Kidney glomerular epithelial cell (primary cell): Measurements from ENCODE around the gene PRKN.

Experiments
- DNase-seq: peaks from one replicate; lab custom pipeline; 2025; lab: John Stamatoyannopoulos, UW

PRKN gene

DNA sequence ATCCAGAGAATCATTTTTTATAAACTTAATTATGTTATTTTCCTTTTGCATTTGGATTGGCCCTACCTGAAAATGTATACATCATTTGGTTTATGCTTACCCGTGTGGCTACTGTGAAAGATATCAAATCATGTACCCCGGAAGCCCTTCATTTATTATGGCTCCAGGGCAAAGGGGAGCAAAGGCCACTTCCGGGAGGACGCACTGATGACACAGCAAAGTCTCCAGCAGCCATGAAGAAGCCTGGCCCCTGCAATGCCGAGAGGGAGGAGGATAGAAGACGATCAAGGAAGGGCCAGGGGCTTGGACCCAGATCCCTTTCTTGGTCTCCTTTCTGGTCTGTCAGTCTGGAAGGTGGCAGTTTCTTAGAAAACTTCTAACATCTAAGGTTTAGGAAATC is 1073.4 kb downstream of the PRKN start:
- no peak for DNase-seq

DNA sequence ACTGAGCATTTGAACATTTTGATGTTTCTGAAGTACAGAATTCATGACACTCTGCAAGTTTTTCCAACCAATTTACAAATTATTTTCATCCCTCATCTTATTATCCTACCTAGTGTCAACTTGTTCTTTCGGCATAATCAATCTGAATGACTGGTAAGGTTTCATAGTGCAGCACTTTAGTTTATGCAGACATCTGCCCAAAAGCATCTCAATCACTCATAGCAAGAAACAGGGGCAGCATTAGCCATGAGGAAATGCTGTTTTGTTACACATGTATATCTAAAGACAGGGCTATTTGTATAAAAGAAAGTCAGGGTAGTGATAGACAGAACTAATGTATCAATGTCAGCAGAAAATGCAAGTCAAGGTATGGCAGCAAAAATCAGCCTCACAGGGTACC is 1075.6 kb downstream of the PRKN start:
- DNase-seq: no peak

DNA sequence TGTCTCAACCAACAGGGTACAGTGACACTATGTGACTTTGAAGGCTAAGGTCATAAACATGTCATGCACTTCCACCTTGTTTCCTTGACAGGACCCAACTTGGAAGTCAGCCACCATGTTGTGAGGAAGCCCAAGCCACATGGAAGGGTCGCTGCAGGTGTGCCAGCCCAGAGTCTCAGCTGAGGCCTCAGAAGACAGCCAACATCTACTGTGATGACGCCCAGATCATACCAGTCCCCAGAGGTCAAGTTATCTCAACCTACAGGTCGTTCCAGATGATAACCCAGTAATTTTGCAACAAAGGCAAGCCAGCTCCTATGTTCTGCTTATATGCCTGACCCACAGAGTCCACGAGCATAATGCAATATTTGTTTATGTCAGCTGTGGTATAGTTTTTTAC is 1077.7 kb downstream of the PRKN start:
- DNase-seq: no peak

DNA sequence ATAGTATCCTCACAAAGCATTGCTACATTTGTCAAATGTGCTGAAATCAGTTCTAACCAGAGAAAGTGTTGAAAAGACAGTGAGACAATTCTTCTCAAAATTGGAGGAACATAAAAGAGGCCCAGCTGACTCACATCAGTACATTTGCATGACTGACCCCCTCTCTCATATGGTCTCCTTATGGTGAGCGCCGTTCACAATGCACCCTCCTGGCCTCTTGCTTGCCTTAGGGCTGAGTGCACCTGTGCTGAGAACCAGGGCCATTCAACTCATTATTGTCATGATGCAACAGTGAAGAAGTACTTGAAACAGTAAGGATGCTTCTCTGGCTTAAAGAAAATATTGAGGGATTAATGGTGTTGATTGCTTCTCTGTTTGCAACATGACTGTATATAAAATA is 1078.5 kb downstream of the PRKN start:
- no peak for DNase-seq

DNA sequence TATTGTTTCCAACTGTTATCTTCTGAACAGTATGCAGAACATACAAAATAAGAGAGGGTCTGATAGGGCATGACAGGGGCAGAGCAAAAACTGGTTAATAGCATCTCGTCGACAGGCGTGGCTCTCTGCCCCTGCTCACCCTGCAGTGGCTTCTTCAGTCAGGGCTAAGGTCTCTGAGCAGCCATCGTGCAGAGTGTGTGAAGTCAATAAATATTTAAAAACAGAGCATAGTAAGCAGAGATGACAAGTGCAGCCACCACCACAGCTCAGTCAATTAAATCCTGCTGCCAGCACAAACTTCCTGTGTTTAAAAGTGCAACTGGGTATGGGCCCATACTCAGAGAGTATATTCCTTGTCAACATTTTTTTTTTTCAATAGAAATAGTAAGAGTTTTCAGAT is 1080.3 kb downstream of the PRKN start:
- no peak for DNase-seq

DNA sequence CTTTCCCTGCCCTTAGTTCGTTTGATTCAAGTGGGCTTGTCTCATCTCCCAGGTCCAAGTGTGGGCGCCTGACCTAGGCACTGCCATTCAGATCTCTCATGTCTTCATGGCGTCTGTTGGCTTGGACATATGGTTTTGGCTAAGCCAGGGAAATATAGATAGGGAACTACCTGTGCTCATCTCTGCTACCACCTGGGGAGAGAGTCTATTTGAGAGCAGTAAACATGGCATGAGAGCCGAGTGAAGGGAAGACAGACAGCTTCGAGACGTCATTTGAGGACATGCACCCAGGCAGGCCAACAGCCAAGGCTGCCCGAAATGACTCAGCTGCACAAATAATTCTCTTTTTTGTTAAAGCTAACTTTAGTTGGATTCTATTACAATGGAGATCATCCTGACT is 1083.0 kb downstream of the PRKN start:
- DNase-seq: no peak

DNA sequence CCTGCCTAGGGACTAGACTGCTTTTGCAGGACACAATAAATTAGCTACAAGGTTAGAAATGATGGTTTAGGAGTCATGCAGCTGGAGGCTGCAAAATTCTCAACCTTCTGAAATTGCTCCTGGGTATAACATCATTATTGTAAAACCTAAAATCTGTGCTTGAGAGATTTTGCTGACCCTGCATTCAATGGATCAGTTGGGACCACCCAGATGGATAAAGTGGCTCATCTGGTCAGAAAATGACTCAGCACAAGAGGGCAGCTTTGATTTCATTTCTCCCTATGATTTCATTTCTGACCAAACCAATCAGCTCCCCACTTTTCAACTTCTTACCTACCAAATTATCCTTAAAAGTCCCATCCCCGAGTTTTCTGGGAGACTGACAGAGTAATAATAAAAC is 1086.4 kb downstream of the PRKN start:
- no peak for DNase-seq

DNA sequence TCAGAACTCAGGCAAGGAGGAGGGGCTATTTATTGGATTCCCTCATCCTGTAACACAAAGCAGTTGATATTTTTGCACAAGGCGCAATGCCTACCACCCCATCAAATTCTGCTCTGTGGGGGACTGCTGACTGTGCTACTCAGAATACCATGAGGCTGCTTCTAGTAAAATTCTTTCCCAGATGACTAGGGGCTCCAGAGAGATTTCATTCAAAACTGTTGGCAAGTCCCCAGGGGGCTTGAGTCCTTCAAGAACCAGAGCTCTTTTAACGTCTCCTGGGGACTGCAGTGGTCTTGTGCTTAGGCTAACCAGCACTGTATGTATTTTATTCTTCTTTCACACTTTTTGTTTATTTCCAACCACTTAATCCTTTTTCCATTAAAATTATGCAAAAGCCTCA is 1087.8 kb downstream of the PRKN start:
- no peak for DNase-seq

DNA sequence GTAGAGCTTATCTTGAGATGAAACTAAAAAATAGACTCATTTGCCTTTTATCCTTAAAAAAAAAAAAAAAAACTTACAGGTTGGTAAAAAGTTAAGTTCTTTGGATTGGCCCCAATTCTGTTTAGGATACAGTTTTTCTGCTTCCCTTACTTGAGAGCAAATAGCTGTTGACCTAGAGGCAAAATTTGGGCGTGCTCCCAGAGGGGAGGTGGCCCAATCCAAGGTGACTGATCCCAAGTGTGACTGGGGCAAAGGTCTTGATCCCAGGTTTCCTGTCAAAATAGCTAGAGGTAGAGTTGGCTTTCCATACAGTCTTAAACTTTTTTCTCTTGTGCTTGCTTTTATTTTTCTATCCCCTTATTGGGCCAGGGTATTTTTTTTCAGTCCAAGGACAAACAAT is 1089.9 kb downstream of the PRKN start:
- DNase-seq: no peak

DNA sequence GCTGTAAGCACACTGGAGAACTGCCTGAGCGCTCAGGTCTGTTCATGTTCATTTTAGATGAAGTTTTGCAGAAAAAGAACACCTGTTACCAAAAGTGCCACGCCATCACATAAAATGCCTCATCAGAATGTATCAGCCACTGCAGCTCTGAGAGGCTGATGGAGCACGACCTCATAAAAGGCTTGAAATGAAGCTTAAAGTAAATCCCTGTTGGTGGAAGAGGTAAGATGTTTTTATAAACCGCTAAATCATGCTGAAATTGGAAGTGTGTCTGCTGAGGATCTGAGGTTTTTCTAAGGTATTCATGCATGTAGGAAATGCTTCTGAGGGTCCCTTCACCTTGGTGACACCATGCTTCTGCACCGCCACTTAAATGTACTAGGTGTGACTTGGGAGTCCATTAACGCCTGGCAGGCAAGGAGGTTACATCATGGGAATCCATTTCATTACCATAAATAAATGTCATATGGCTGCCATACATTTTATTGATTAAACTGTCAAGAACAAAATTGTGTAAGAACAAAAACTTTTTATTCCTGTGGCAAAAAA is 1090.6 kb downstream of the PRKN start:
- no peak for DNase-seq

DNA sequence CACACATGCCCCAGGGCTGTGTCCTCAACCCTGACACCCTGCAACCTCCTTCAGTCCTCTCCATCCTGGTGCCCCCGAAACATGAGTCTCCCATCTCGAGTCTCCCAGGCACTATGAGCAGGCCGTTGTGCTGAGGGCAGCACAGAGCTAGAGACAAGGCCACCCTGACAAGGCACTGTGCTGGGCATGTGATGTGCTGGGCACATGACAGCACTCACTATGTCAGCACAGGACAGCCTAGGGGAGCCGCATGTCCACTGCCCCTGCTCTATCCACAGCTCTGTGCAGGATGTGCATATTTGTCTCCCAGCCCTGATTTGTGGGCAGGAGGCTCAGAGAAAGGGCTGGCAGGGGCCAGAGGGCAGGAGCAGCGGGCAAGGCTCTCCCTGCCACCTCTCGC is 1091.6 kb downstream of the PRKN start:
- DNase-seq: no peak

DNA sequence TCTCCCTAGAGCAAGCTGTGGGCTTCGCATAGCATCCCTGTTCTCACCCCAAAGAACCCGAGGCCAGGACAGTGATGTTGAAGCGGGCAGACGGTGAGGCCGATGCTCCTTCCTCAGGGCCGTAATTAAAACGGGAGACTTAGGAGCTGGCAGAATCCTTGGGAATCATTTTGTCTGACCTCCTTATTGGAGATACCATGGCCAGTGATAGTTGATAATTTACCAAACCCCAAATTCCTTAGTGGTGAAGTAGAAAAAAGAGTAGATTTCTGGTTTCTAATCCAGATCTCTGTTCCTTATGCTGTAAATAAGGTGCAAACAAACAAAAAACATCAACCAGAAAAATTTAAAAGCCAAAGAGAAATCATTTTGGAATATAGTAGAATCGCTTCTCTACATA is 1092.7 kb downstream of the PRKN start:
- DNase-seq: no peak

DNA sequence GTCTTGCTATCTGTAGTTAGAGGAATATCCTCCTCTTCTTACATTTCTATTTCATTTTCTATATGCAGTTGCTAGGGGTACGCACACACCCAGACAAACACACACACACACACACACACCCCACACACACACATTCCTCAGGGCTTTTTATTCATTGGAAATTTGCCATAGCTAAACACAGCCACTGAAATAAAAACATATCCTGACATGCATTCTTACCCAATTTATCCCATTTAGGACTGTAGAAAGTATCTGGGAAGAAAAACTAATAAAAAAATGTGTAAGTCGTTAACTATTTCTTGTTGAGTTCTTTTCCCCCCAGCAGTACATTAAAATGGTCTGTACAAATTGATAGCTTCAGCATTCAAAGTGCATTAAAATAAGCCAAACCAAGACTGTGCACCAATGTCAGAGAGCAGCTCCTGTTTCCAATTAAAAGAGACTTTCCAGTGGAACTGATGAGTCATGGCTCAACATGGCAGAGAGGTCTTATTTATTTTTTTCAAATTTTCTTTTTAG is 1095.8 kb downstream of the PRKN start:
- peak; percentile 22 for DNase-seq

DNA sequence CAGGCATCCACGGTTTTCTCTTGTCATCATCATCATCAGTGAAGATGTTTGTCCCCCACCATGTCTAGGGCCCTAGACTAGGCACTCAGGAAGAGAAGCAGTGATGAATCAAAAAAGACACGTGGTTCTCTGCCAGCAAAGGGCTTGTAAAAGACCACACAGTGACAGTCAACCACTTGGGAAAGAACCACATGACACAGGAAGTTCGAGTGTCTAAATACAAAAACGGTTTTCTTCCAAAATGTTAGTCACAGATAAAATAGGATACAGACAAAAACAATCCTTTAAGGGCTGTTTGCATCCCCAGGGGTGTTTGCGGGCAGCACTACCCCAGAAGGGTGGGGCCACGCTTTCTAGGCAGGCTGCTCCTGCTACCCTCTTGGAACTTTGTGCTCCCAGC is 1096.9 kb downstream of the PRKN start:
- DNase-seq: no peak

DNA sequence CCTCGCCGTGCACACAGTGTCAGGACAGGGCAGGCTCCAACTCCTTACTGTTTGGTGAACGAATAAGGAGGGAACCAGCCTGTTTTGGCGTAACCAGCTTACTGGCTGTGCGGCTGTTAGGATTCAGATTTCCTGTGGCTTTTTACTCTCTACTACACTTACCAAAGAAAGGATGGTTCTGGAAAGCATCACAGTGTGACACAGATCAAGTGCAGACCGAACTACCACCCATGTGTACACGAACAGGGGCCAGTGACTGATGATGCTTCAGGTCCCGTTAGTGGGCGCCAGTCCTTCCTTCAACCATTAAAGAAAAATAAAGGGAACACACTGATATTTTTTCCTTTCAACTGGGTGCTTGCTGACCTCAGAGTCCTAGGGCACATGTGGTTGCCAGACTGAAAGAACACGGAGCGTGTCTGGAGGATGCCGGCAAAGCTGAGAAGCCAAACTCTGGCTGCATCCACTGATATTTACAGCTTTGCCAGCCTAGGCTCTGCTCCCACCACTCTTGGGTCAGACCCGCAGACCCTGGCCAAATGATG is 1101.4 kb downstream of the PRKN start:
- DNase-seq: no peak

DNA sequence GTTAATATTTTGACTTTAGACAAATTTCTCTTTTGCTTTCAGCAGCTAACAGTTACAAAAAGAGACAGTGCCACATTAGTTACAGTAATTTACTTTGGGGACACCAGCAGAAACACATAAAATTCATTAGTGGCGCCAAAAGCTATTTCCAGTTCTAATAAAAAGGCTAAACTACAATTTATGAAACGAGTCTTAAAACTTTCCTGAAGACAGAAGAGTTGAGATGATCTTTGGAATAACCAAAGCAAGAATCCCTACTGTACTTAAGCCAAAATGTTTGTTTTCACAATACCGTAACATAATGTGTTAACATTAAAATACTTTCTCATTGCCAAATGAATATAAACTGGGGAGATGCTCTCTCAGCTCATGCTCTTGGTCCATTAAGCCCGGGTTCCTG is 1103.5 kb downstream of the PRKN start:
- DNase-seq: no peak

DNA sequence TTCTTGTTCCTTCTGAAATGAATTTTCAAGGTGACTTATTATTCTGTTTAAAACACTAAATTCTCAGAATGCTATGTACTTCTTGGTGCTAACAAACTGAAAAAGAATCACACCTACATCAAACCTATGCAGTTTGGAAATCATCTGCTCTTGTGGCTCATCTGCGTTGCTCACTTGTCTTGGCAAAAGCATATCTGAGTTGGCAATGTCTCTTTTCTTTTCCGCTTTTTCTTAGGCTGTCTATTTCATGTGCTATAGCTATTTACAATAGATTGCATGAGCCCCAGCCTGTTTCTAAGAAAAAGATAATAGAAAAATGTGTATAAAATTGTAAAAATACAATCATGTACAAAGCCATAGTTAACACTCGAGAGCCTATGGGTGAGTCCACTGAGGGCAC is 1104.8 kb downstream of the PRKN start:
- no peak for DNase-seq

DNA sequence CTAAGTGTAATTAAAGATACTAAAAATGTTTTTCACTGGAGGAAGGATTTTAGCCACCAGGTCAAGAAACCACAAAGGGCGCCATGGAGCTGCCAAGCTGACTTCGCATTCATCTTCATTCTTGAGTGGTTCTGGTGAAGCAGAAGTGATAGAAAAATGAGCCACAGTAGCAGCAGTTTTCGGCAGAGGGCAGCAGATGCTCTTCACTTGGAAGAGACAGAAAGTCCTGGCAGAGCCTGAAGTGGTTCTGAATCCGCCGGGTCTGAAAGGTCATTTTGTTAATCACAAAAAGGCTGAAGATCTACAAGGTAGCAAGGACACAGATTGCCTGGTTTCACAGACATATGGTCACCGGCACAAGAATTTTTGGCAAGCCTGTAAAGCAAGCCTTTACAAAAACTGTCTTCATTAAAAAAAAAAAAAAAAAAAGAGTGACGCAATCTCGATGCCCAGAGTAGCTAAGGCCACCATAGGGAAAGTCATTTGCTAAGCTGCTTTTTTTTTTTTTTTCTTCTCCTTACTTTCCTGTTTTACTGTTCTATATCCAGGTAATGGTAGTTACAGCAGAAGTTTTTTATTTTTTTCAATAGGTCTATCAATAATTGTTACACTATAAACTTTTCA is 1108.6 kb downstream of the PRKN start:
- peak; percentile 42 for DNase-seq

DNA sequence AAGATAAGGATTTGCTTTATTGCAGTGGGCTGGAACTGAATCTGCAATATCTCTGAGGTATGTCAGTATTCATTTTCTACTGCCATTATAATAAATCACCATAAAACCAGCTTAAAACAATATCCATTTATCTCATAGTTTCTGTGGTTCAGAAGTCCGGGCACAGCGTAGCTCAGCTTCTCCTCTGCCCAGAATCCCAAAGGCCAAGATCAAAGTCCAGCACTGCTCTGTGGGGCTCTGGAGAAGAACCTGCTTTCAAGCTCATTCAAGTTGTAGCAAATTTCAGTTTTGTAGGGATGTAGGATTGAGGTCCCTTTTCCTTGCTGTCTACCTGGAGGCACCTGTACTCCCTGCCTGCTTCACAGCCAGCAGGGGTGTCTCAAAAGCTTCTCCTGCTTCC is 1113.9 kb downstream of the PRKN start:
- DNase-seq: no peak

DNA sequence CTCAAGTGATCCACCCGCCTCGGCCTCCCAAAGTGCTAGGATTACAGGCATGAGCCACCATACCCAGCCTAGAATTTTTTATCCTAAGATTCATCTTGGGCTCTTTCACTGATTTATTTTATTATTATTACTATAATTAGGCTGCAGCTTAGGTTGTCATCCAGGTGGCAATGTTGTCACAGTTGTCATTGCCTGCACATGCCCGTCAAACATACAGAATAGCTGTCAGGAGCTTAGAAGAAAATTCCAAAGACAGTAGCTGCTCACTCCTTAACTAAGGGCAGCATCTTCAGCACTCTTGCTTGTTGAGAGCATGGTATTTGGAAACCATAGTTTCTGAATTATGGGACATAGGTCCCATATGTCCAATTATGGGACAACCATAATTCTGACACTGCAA is 1118.8 kb downstream of the PRKN start:
- DNase-seq: no peak

DNA sequence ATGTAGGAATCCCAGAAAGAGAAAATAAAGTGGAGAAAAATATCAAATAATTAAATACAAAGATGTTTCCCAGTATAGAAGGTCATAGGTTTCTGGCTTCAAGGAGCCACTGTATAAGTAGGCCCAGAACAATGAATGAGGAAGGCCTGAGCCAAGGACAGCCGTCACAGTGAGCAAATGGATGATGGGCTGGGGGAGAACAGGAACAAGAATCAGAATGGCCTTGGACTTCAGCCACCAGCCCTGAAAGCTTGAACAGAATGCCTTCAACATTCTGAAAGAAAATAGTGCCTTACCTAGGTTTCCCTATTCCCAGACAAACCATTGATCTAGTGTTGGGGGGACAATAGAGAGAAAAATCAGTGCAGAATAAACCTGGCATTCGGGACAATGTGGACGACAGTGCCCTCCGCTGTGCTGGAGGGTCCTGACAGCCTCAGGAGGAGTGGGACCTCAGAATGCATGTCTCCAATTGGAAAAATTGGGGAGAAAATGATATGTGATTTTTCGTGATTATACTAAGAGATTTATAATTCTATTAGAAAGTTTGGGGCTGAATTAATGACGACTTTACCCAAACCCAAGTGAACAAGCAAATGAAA is 1119.8 kb downstream of the PRKN start:
- no peak for DNase-seq

DNA sequence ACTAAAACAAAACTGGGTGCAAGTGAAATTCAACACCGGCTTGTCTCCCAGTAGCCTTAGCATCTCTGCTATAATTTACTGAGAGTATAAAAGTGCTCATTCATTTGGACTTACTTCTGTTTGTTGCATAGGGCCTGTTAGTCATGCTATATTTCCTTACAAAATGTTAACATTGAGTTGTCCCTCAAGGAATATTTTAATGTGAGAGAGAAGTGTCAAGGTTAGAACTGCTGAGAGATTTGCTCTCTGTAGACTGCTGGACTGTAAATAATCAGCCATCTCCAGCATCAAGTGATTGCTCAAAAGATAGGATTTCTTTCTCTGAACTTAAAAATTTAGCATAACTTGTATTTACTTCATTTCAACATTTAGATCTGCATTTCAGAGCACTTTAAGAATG is 1125.2 kb downstream of the PRKN start:
- no peak for DNase-seq

DNA sequence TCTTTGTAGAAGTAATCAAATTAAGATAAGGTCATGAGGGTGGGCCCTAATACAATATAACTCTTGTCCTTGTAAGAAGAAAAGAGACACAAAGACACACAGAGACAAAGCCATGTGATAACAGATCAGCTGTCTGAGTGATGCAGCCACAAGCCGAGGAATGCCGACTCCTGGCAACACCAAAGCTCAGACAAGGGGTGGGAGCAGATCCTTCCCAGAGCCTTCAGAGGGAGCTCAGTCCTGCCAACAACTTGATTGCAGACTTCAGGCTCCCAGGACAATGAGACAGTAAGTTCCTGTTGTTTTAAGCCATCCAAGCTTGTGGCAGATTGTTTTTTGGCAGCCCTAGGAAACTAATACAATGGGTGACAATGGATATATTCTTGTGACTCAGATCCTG is 1128.7 kb downstream of the PRKN start:
- no peak for DNase-seq
